MM.1S (cell line): Measurements from ENCODE around the gene ODC1.

Source experiments
- DNase-seq: peaks from one replicate; pipeline ENCODE4 v3.0.0-alpha.2; 2015
- H2AFZ ChIP-seq: fragments of 300-600 bp; sonication (generic); 2 replicates; pipeline ENCODE4 v1.6.0; 2016; ENCODE audit warnings: antibody characterized with exemption, low read length
- H3F3A ChIP-seq: fragments of 300-600 bp; sonication (generic); 2 replicates; pipeline ENCODE4 v1.6.1; 2016; ENCODE audit warnings: mild to moderate bottlenecking, antibody characterized with exemption, low read length, moderate library complexity, mixed read lengths; ENCODE audit not compliant: insufficient read depth
- H3K27ac ChIP-seq: fragments of 300-600 bp; sonication (generic); 2 replicates; pipeline ENCODE4 v1.5.1; 2016; ENCODE audit warnings: mild to moderate bottlenecking, low read length
- H3K27me3 ChIP-seq: fragments of 300-600 bp; sonication (generic); replicated peaks from 2 replicates; pipeline ENCODE4 v1.6.0; 2016; ENCODE audit warnings: low read length; ENCODE audit not compliant: insufficient read depth
- H3K36me3 ChIP-seq: fragments of 300-600 bp; sonication (generic); replicated peaks from 2 replicates; pipeline ENCODE4 v1.6.1; 2016; ENCODE audit warnings: mild to moderate bottlenecking, low read length, mixed read lengths; ENCODE audit not compliant: insufficient read depth
- H3K4me1 ChIP-seq: fragments of 300-600 bp; sonication (generic); 2 replicates; pipeline ENCODE4 v1.6.1; 2016; ENCODE audit warnings: low read length, mixed read lengths
- H3K4me2 ChIP-seq: fragments of 300-600 bp; sonication (generic); 2 replicates; pipeline ENCODE4 v1.6.0; 2016; ENCODE audit warnings: low read depth, low read length
- H3K4me3 ChIP-seq: fragments of 300-600 bp; sonication (generic); 2 replicates; pipeline ENCODE4 v1.5.1; 2016; ENCODE audit warnings: low read length, mixed read lengths
- H3K79me2 ChIP-seq: fragments of 300-600 bp; sonication (generic); 2 replicates; pipeline ENCODE4 v1.6.1; 2016; ENCODE audit warnings: mixed run types, low read length, mixed read lengths
- H3K9ac ChIP-seq: fragments of 300-600 bp; sonication (generic); 2 replicates; pipeline ENCODE4 v1.6.1; 2016; ENCODE audit warnings: low read length, mixed read lengths
- H3K9me2 ChIP-seq: fragments of 300-600 bp; sonication (generic); replicated peaks from 2 replicates; pipeline ENCODE4 v1.6.1; 2016; ENCODE audit warnings: mild to moderate bottlenecking, low read length, mixed read lengths; ENCODE audit not compliant: insufficient read depth
- H3K9me3 ChIP-seq: fragments of 300-600 bp; sonication (generic); replicated peaks from 2 replicates; pipeline ENCODE4 v1.6.1; 2016; ENCODE audit warnings: mild to moderate bottlenecking, low read length, mixed read lengths; ENCODE audit not compliant: insufficient read depth
- H4K20me1 ChIP-seq: fragments of 300-600 bp; sonication (generic); 2 replicates; pipeline ENCODE4 v1.6.1; 2016; ENCODE audit warnings: mild to moderate bottlenecking, low read length, moderate library complexity, mixed read lengths; ENCODE audit not compliant: insufficient read depth
- EZH2 ChIP-seq: fragments of 300-600 bp; sonication (generic); optimal IDR thresholded peaks from 2 replicates; pipeline ENCODE3; 2017; ENCODE audit warnings: low read depth, mild to moderate bottlenecking, antibody characterized with exemption, low read length, mixed read lengths
- EZH2phosphoT487 ChIP-seq: fragments of 300-600 bp; sonication (generic); IDR thresholded peaks from 2 replicates; pipeline ENCODE4 v1.6.1; 2018; ENCODE audit warnings: antibody characterized with exemption, low read length
- TF ChIP-seq, protein P1 (sequence below): fragments of 300-600 bp; sonication (generic); IDR thresholded peaks from 2 replicates; pipeline ENCODE4 v1.5.1; 2016; ENCODE audit warnings: antibody characterized with exemption, low read length, mixed read lengths

ODC1 gene

DNA sequence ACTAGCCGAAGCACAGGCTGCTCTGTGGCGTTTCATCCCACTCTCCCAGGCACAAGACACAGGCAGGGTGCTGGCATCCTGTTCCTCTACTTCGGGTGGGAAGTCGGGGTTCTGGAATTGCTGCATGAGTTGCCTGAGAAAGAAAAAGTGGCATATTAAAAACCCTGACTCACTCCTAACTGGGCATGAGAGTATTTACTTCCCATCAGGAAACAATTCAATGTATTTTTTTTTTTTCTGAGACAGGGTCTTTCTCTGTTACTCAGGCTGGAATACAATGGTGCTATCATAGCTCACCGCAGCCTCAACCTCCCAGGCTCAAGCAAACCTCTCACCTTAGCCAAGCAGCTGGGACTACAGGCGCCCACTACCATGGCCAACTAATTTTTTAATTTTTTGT is 7.4 kb downstream of the ODC1 start:
- H3K9ac ChIP-seq, result no peak overlapping the region
- H3K4me2 ChIP-seq, result no peak overlapping the region
- no peak overlapping the region for H3K27ac ChIP-seq
- H3K27me3 ChIP-seq, result no peaks in the 10 kb centered on the region
- peaks cover 20% of the 10 kb centered on the region for H3K4me1 ChIP-seq
- H3K9me2 ChIP-seq, result no peaks in the 10 kb centered on the region
- no peak for DNase-seq
- H3K79me2 ChIP-seq, result peaks cover 45% of the 10 kb centered on the region
- TF ChIP-seq EZH2 (no peak), EZH2phosphoT487 (no peak)
- TF ChIP-seq, protein P1, sequence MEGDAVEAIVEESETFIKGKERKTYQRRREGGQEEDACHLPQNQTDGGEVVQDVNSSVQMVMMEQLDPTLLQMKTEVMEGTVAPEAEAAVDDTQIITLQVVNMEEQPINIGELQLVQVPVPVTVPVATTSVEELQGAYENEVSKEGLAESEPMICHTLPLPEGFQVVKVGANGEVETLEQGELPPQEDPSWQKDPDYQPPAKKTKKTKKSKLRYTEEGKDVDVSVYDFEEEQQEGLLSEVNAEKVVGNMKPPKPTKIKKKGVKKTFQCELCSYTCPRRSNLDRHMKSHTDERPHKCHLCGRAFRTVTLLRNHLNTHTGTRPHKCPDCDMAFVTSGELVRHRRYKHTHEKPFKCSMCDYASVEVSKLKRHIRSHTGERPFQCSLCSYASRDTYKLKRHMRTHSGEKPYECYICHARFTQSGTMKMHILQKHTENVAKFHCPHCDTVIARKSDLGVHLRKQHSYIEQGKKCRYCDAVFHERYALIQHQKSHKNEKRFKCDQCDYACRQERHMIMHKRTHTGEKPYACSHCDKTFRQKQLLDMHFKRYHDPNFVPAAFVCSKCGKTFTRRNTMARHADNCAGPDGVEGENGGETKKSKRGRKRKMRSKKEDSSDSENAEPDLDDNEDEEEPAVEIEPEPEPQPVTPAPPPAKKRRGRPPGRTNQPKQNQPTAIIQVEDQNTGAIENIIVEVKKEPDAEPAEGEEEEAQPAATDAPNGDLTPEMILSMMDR, result no peak
- H3K9me3 ChIP-seq, result no peaks in the 10 kb centered on the region
- peaks cover 57% of the 10 kb centered on the region for H3K36me3 ChIP-seq
- H3F3A ChIP-seq, result peaks cover 80% of the 10 kb centered on the region
- H3K4me3 ChIP-seq, result no peak overlapping the region
- no peak overlapping the region for H2AFZ ChIP-seq
- peaks cover 36% of the 10 kb centered on the region for H4K20me1 ChIP-seq

DNA sequence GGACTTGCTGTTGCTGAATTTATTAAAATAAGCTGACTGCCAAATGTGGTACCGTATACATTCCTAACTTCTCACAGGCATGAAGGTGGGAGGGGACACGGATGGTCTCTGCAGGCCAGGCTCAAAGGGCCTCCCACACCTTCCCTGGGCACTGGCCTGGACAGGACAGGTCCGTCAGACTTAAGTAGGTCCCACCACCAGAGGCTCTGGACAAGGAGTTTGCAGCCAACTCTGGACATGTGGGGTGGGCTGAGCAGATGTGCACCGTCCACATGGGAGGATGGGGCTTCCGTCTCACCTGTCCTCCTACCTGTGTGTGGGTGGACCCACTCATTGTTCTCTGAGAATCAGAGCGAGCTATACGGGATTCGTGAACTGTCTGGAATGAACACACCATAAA is 8.2 kb downstream of the ODC1 start:
- H4K20me1 ChIP-seq, result peaks cover 33% of the 10 kb centered on the region
- H3K9me3 ChIP-seq, result no peaks in the 10 kb centered on the region
- H3K36me3 ChIP-seq, result peaks cover 54% of the 10 kb centered on the region

DNA sequence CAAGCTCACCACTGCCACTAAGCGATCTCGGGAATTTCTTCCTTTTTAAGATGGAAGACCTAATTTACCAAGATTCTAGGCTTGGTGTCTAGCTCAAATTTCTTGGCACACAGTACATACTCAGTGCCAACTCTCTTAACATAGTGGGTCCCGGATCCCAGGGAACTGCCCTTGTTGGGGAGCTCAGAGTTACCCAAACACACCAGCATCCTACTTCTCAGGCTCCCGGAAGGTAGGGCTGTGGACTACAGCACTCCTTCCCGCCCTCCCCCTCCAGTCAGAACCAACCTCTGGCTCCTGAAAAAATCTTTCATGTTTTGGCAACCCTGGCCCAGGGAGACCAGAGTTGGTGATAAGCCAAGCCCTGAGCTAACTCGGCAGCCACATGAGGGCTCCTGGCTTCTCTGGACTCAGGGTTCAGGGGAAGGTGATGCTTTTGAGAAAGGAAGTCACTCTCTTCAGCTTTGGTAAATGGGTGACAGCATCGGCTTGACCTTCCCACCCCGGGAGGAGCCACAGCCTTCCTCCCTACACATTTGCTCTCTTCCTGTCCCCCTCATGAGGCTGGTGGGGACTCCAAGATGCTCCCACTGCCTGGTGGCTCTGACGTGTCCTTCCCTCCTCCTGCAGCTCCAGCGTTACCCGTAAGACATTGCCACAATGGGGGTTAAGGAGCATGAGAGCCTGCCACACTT is 8.8 kb downstream of the ODC1 start:
- Histone ChIP-seq H3K4me1 (peaks cover 10% of the 10 kb centered on the region), H3K27ac (no peak overlapping the region), H3K4me2 (no peak overlapping the region), H3K27me3 (no peaks in the 10 kb centered on the region), H3K79me2 (peaks cover 31% of the 10 kb centered on the region), H3K36me3 (peaks cover 47% of the 10 kb centered on the region), H2AFZ (no peak overlapping the region), H3F3A (peaks cover 66% of the 10 kb centered on the region), H4K20me1 (peaks cover 27% of the 10 kb centered on the region), H3K9me3 (no peaks in the 10 kb centered on the region), H3K4me3 (no peak overlapping the region), H3K9me2 (no peaks in the 10 kb centered on the region), H3K9ac (no peak overlapping the region)
- TF ChIP-seq EZH2phosphoT487 (no peak), EZH2 (no peak)
- TF ChIP-seq, protein P1, result no peak
- no peak for DNase-seq

More for the DNA sequence above, 8.2 kb downstream of the ODC1 start:
- H3K4me3 ChIP-seq, result no peak overlapping the region
- no peak overlapping the region for H3K27ac ChIP-seq
- no peaks in the 10 kb centered on the region for H3K27me3 ChIP-seq
- peaks cover 17% of the 10 kb centered on the region for H3K4me1 ChIP-seq
- no peak for TF ChIP-seq EZH2phosphoT487
- TF ChIP-seq EZH2, result no peak
- TF ChIP-seq, protein P1, result no peak
- H3K4me2 ChIP-seq, result no peak overlapping the region
- peaks cover 37% of the 10 kb centered on the region for H3K79me2 ChIP-seq
- H3K9me2 ChIP-seq, result no peaks in the 10 kb centered on the region
- no peak for DNase-seq
- H2AFZ ChIP-seq, result no peak overlapping the region
- H3F3A ChIP-seq, result peaks cover 72% of the 10 kb centered on the region
- no peak overlapping the region for H3K9ac ChIP-seq
